GM23338 (cell line): ENCODE results near the gene HMCN2. TPM values are rescaled to one million over a fixed set of nuclear protein-coding genes. Genes with fewer than 3 reads are reported as not detected.

ENCODE experiments used
- ATAC-seq: fragments of 200-7000 bp; cut with Tn5 transposase; 3 replicates; pipeline ENCODE4 v1.9.1; 2020
- DNase-seq: peaks from one replicate; pipeline ENCODE4 v3.0.0-alpha.2; 2015; ENCODE audit warnings: low spot score
- H2AFZ ChIP-seq: fragments of 200-600 bp; sonication (generic); 2 replicates; pipeline ENCODE4 v1.8.0; 2016; ENCODE audit warnings: antibody characterized with exemption, mild to moderate bottlenecking, moderate library complexity
- H3F3A ChIP-seq: fragments of 200-600 bp; sonication (generic); replicated peaks from 2 replicates; pipeline ENCODE4 v1.8.0; 2017; ENCODE audit warnings: antibody characterized with exemption, mixed run types, low read depth
- H3K27ac ChIP-seq: fragments of 200-600 bp; sonication (generic); 2 replicates; pipeline ENCODE4 v1.6.1; 2016; ENCODE audit warnings: low read depth
- H3K27me3 ChIP-seq: fragments of 200-600 bp; sonication (generic); 2 replicates; pipeline ENCODE4 v1.8.0; 2016; ENCODE audit warnings: mild to moderate bottlenecking, mixed run types, moderate library complexity; ENCODE audit not compliant: insufficient read depth
- H3K36me3 ChIP-seq: fragments of 200-600 bp; sonication (generic); 2 replicates; pipeline ENCODE4 v1.8.0; 2016; ENCODE audit warnings: mild to moderate bottlenecking; ENCODE audit not compliant: insufficient read depth
- H3K4me1 ChIP-seq: fragments of 200-600 bp; sonication (generic); 2 replicates; pipeline ENCODE4 v1.8.0; 2016; ENCODE audit warnings: mild to moderate bottlenecking, moderate library complexity; ENCODE audit not compliant: insufficient read depth
- H3K4me2 ChIP-seq: fragments of 200-600 bp; sonication (generic); 2 replicates; pipeline ENCODE4 v1.7.1; 2017; ENCODE audit warnings: mixed run types
- H3K4me3 ChIP-seq: fragments of 200-600 bp; sonication (generic); 2 replicates; pipeline ENCODE4 v1.6.1; 2016; ENCODE audit warnings: mixed run types
- H3K79me2 ChIP-seq: fragments of 200-600 bp; sonication (generic); replicated peaks from 2 replicates; pipeline ENCODE4 v1.8.0; 2017; ENCODE audit warnings: mild to moderate bottlenecking; ENCODE audit not compliant: insufficient read depth
- H3K9me2 ChIP-seq: fragments of 200-600 bp; sonication (generic); 2 replicates; pipeline ENCODE4 v1.8.0; 2017; ENCODE audit not compliant: insufficient read depth
- H4K20me1 ChIP-seq: fragments of 200-600 bp; sonication (generic); replicated peaks from 2 replicates; pipeline ENCODE4 v1.8.0; 2017; ENCODE audit warnings: mild to moderate bottlenecking; ENCODE audit not compliant: insufficient read depth
- H3K27ac Mint-ChIP-seq: 2 replicates; pipeline ENCODE4 v1.8.0; 2020; ENCODE audit warnings: inconsistent platforms, mild to moderate bottlenecking, moderate library complexity, mixed read lengths
- H3K27me3 Mint-ChIP-seq: 3 replicates; pipeline ENCODE4 v1.8.0; 2022; ENCODE audit warnings: low read depth, mild to moderate bottlenecking, moderate library complexity, mixed read lengths, inconsistent platforms; ENCODE audit not compliant: insufficient read depth, poor library complexity
- H3K36me3 Mint-ChIP-seq: 3 replicates; pipeline ENCODE4 v1.8.0; 2021; ENCODE audit warnings: low read depth, mild to moderate bottlenecking, inconsistent platforms, moderate library complexity, mixed read lengths
- H3K4me1 Mint-ChIP-seq: 3 replicates; pipeline ENCODE4 v1.8.0; 2020; ENCODE audit warnings: mild to moderate bottlenecking, inconsistent platforms, mixed read lengths
- H3K4me3 Mint-ChIP-seq: 3 replicates; pipeline ENCODE4 v1.8.0; 2021; ENCODE audit warnings: moderate library complexity, mild to moderate bottlenecking, inconsistent platforms, mixed read lengths
- H3K9me3 Mint-ChIP-seq: 3 replicates; pipeline ENCODE4 v1.8.0; 2020; ENCODE audit warnings: moderate library complexity, mild to moderate bottlenecking, inconsistent platforms, mixed read lengths
- EZH2 ChIP-seq: fragments of 200-600 bp; sonication (generic); IDR thresholded peaks from one replicate; pipeline ENCODE4 v1.8.0; 2017; ENCODE audit warnings: antibody characterized with exemption, mild to moderate bottlenecking, low read depth; ENCODE audit not compliant: unreplicated experiment
- EZH2phosphoT487 ChIP-seq: fragments of 200-600 bp; sonication (generic); IDR thresholded peaks from one replicate; pipeline ENCODE4 v1.8.1; 2018; ENCODE audit warnings: antibody characterized with exemption; ENCODE audit not compliant: unreplicated experiment
- JUNB ChIP-seq: IDR thresholded peaks from one replicate; pipeline ENCODE4 v1.6.1; 2016; ENCODE audit warnings: antibody characterized with exemption; ENCODE audit not compliant: unreplicated experiment
- NANOG ChIP-seq: IDR thresholded peaks from 2 replicates; pipeline ENCODE4 v1.6.1; 2016; ENCODE audit warnings: antibody characterized with exemption, borderline replicate concordance
- POLR2AphosphoS5 ChIP-seq: IDR thresholded peaks from 2 replicates; pipeline ENCODE4 v1.6.1; 2016; ENCODE audit warnings: antibody characterized with exemption, low read depth
- STAT1 ChIP-seq: IDR thresholded peaks from one replicate; pipeline ENCODE4 v1.6.1; 2016; ENCODE audit warnings: antibody characterized with exemption; ENCODE audit not compliant: unreplicated experiment
- ZNF331 ChIP-seq: fragments of 250-450 bp; sonication (Bioruptor Pico); IDR thresholded peaks from 2 replicates; pipeline ENCODE4 v1.5.0; 2020; ENCODE audit warnings: low read depth, mild to moderate bottlenecking, moderate library complexity
- polyA plus RNA-seq: library from polyadenylated mRNA; unstranded; fragments of >200 nt; fragmentation: Nextera tagmentation; extraction: Ambion mirVana; gene quantifications from 2 replicates; pipeline ENCODE4 v1.2.1, GENCODE V29; 2016
- total RNA-seq: library from RNA; depleted of rRNA; stranded (reverse); fragments of >200 nt; shearing (Covaris generic); gene quantifications from 2 replicates; pipeline ENCODE4 v1.2.3, GENCODE V29; 2014
- TF ChIP-seq, protein P1 (sequence below): fragments of 250-450 bp; sonication (Bioruptor Pico); IDR thresholded peaks from 2 replicates; pipeline ENCODE4 v1.5.0; 2020; ENCODE audit warnings: mild to moderate bottlenecking, moderate library complexity
- TF ChIP-seq, protein P2 (sequence below): IDR thresholded peaks from 2 replicates; pipeline ENCODE4 v1.6.1; 2016; ENCODE audit warnings: antibody characterized with exemption

Gene HMCN2
- total and polyA plus RNA-seq, 2 experiments from 2014 or later = 1.3 to 4.7 TPM

DNA sequence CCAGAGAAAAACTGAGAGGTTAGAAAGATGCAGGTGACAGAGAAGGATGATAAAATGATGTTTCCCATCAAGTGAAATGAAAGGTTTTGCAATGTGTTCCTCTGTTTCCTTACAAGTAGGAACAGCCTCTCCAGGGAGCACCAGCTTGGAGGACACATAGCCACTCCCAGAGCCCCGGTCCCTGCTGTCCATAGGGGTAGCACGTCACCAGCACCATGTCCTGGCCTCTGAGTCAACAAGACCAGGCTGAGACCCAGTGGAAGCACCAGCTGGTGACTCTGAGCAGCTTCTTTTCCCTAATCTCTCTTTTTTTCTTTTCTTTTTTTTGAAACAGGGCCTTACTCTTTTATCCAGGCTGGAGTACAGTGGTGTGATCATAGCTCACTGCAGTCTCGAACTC is 19.4 kb upstream of the HMCN2 start (continued):
- TF ChIP-seq, protein P1, sequence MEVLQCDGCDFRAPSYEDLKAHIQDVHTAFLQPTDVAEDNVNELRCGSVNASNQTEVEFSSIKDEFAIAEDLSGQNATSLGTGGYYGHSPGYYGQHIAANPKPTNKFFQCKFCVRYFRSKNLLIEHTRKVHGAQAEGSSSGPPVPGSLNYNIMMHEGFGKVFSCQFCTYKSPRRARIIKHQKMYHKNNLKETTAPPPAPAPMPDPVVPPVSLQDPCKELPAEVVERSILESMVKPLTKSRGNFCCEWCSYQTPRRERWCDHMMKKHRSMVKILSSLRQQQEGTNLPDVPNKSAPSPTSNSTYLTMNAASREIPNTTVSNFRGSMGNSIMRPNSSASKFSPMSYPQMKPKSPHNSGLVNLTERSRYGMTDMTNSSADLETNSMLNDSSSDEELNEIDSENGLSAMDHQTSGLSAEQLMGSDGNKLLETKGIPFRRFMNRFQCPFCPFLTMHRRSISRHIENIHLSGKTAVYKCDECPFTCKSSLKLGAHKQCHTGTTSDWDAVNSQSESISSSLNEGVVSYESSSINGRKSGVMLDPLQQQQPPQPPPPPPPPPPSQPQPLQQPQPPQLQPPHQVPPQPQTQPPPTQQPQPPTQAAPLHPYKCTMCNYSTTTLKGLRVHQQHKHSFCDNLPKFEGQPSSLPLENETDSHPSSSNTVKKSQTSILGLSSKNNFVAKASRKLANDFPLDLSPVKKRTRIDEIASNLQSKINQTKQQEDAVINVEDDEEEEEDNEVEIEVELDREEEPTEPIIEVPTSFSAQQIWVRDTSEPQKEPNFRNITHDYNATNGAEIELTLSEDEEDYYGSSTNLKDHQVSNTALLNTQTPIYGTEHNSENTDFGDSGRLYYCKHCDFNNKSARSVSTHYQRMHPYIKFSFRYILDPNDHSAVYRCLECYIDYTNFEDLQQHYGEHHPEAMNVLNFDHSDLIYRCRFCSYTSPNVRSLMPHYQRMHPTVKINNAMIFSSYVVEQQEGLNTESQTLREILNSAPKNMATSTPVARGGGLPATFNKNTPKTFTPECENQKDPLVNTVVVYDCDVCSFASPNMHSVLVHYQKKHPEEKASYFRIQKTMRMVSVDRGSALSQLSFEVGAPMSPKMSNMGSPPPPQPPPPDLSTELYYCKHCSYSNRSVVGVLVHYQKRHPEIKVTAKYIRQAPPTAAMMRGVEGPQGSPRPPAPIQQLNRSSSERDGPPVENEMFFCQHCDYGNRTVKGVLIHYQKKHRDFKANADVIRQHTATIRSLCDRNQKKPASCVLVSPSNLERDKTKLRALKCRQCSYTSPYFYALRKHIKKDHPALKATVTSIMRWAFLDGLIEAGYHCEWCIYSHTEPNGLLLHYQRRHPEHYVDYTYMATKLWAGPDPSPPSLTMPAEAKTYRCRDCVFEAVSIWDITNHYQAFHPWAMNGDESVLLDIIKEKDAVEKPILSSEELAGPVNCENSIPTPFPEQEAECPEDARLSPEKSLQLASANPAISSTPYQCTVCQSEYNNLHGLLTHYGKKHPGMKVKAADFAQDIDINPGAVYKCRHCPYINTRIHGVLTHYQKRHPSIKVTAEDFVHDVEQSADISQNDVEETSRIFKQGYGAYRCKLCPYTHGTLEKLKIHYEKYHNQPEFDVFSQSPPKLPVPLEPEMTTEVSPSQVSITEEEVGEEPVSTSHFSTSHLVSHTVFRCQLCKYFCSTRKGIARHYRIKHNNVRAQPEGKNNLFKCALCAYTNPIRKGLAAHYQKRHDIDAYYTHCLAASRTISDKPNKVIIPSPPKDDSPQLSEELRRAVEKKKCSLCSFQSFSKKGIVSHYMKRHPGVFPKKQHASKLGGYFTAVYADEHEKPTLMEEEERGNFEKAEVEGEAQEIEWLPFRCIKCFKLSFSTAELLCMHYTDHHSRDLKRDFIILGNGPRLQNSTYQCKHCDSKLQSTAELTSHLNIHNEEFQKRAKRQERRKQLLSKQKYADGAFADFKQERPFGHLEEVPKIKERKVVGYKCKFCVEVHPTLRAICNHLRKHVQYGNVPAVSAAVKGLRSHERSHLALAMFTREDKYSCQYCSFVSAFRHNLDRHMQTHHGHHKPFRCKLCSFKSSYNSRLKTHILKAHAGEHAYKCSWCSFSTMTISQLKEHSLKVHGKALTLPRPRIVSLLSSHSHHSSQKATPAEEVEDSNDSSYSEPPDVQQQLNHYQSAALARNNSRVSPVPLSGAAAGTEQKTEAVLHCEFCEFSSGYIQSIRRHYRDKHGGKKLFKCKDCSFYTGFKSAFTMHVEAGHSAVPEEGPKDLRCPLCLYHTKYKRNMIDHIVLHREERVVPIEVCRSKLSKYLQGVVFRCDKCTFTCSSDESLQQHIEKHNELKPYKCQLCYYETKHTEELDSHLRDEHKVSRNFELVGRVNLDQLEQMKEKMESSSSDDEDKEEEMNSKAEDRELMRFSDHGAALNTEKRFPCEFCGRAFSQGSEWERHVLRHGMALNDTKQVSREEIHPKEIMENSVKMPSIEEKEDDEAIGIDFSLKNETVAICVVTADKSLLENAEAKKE (CRISPR knock-in tag) = no peak
- TF ChIP-seq ZNF331 (CRISPR knock-in tag) (no peak), EZH2phosphoT487 (no peak), EZH2 (no peak)

DNA sequence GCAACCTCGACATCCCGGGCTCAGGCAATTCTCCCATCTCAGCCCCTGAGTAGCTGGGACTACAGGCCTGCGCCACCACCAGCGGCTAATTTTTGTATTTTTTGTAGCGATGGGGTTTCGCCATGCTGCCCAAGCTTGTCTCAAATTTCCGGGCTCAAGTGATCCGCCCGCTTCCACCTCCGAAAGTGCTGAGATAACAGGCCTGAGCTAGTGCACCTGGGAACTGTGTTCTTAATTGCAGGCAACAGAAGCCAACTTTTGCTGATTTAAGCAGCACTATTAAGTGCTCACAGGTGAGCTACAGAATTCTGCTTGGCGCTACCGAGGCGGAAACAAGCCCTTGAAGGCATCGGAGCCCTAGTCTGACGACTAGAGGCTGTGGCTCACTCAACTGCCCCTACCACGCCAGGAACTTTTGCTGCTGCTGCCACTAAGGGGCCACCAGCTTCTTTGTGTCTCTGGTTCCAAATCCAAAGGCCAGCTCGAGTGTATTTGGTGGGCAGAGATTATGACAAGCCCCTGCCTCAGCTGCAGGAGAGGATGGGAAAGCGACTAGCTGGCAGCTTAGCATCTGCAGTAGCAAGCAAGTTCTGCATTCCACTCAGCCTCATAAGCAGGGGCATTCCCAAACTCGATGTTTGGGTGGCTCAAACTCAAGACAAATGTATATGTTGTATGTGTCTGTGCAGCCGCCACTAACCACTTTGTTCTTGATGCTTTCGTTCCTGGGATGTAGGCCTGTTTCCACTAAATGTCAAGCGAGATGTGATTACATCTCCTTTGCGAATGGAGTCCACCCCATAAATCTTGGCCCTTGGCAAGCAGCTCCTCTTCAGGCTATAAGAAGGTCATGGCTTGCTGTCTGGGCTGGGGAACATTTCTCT is 10.6 kb upstream of the HMCN2 start:
- Mint-ChIP-seq H3K27ac (no peak overlapping the region), H3K9me3 (peaks cover 18% of the 10 kb centered on the region), H3K4me3 (no peak overlapping the region), H3K27me3 (peaks cover 6% of the 10 kb centered on the region), H3K4me1 (0 out of 3 replicates have a peak, but pooled peaks cover 4% of the 10 kb centered on the region), H3K36me3 (peaks cover 3% of the 10 kb centered on the region; the same call in 2 of the 3 replicates)
- no peak for DNase-seq
- no peak overlapping the region for H3K4me3 ChIP-seq
- H3K4me2 ChIP-seq = no peak overlapping the region
- H3K4me1 ChIP-seq = no peaks in the 10 kb centered on the region
- H3F3A ChIP-seq = no peaks in the 10 kb centered on the region
- H3K79me2 ChIP-seq = no peaks in the 10 kb centered on the region
- no peaks in the 10 kb centered on the region for H3K27me3 ChIP-seq
- no peaks in the 10 kb centered on the region for H3K9me2 ChIP-seq
- ATAC-seq = no peak
- H4K20me1 ChIP-seq = no peaks in the 10 kb centered on the region
- H3K27ac ChIP-seq = no peak overlapping the region
- peak overlapping the region; percentile 81; the same call in 1 of the 2 replicates for H2AFZ ChIP-seq
- H3K36me3 ChIP-seq = no peaks in the 10 kb centered on the region
- TF ChIP-seq STAT1 = no peak
- TF ChIP-seq NANOG = no peak
- TF ChIP-seq, protein P2, sequence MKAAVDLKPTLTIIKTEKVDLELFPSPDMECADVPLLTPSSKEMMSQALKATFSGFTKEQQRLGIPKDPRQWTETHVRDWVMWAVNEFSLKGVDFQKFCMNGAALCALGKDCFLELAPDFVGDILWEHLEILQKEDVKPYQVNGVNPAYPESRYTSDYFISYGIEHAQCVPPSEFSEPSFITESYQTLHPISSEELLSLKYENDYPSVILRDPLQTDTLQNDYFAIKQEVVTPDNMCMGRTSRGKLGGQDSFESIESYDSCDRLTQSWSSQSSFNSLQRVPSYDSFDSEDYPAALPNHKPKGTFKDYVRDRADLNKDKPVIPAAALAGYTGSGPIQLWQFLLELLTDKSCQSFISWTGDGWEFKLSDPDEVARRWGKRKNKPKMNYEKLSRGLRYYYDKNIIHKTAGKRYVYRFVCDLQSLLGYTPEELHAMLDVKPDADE = no peak
- TF ChIP-seq JUNB = no peak
- no peak for TF ChIP-seq POLR2AphosphoS5
